Fibroblast of lung (primary cell): ENCODE measurements around the gene TMEM72. TPM values are rescaled to one million over a fixed set of nuclear protein-coding genes. Genes with fewer than 3 reads are reported as not detected.

ENCODE experiments used
- DNase-seq, 2 donors: peaks; one replicate each; pipeline versions ENCODE4 v3.0.0 to v3.0.0-alpha.2; 2010; ENCODE audit warnings: low read depth in 2 of 2
- H2AFZ ChIP-seq: 2 replicates; pipeline ENCODE4 v1.5.1; 2012; ENCODE audit warnings: low read length, control low read depth, inconsistent platforms
- H3K27ac ChIP-seq: 2 replicates; pipeline ENCODE4 v1.5.1; 2011; ENCODE audit warnings: low read length, control low read depth; ENCODE audit not compliant: insufficient read depth
- H3K27me3 ChIP-seq: 2 replicates; pipeline ENCODE4 v1.5.1; 2011; ENCODE audit warnings: mild to moderate bottlenecking, low read length; ENCODE audit not compliant: control insufficient read depth, insufficient read depth
- H3K36me3 ChIP-seq: 2 replicates; pipeline ENCODE4 v1.5.1; 2011; ENCODE audit warnings: low read length; ENCODE audit not compliant: control insufficient read depth, insufficient read depth
- H3K4me1 ChIP-seq: 2 replicates; pipeline ENCODE4 v1.5.1; 2011; ENCODE audit warnings: low read length; ENCODE audit not compliant: control insufficient read depth, insufficient read depth; ENCODE audit errors: extremely low read depth
- H3K4me2 ChIP-seq: 2 replicates; pipeline ENCODE4 v1.5.1; 2011; ENCODE audit warnings: low read length, control low read depth; ENCODE audit not compliant: insufficient read depth; ENCODE audit errors: extremely low read depth
- H3K4me3 ChIP-seq, 4 experiments: fragments of 200-600 bp in 1 of 4; sonication (generic) in 1 of 4; replicated peaks in 1 of 4; 2 replicates each; pipeline ENCODE4 v1.5.1; 2011 to 2016; ENCODE audit warnings: low read length in 4 of 4, low read depth in 3 of 4, mild to moderate bottlenecking in 3 of 4, control low read depth in 2 of 4, inconsistent platforms in 1 of 4, mixed read lengths in 1 of 4; ENCODE audit not compliant: insufficient read depth in 1 of 4; ENCODE audit errors: control extremely low read depth in 1 of 4
- H3K79me2 ChIP-seq: 2 replicates; pipeline ENCODE4 v1.5.1; 2012; ENCODE audit warnings: mild to moderate bottlenecking, low read length, inconsistent platforms; ENCODE audit not compliant: control insufficient read depth, insufficient read depth
- H3K9ac ChIP-seq: 2 replicates; pipeline ENCODE4 v1.5.1; 2011; ENCODE audit warnings: mild to moderate bottlenecking, low read length, control low read depth; ENCODE audit not compliant: insufficient read depth
- H3K9me3 ChIP-seq: 2 replicates; pipeline ENCODE4 v1.5.1; 2012; ENCODE audit warnings: low read depth, low read length; ENCODE audit not compliant: control insufficient read depth, insufficient read depth
- H4K20me1 ChIP-seq: 2 replicates; pipeline ENCODE4 v1.5.1; 2011; ENCODE audit warnings: low read length; ENCODE audit not compliant: control insufficient read depth, insufficient read depth; ENCODE audit errors: extremely low read depth
- CTCF ChIP-seq, 2 donors: IDR thresholded peaks in 1 of 2; conservative IDR thresholded peaks in 1 of 2; 1 replicate in 1 of 2; 2 replicates in 1 of 2; pipeline ENCODE4 v1.5.1; 2011 to 2012; ENCODE audit warnings: low read length in 2 of 2, control low read depth in 1 of 2, inconsistent platforms in 1 of 2, low read depth in 1 of 2, mild to moderate bottlenecking in 1 of 2
- EZH2 ChIP-seq: IDR thresholded peaks from 2 replicates; pipeline ENCODE4 v1.5.1; 2012; ENCODE audit warnings: low read length, control low read depth, mild to moderate bottlenecking; ENCODE audit errors: missing control alignments
- polyA plus RNA-seq, 2 donors: library from polyadenylated mRNA; depleted of rRNA in 1 of 2; stranded (reverse) in 1 of 2; unstranded in 1 of 2; fragments of >200 nt; gene quantifications; 2 replicates each; pipeline ENCODE4 v1.2.1, GENCODE V29; 2011 to 2012; ENCODE audit warnings: missing spikeins in 1 of 2
- total RNA-seq: library from RNA; depleted of rRNA; stranded (reverse); fragments of >200 nt; gene quantifications from 2 replicates; pipeline ENCODE4 v1.2.1, GENCODE V29; 2014

TMEM72 gene
- total and polyA plus RNA-seq, 2 donors (not counting 1 experiment from before 2014, with no cell fraction given): not detected

GRCh38 chr10:44885710-44886109 lies 25.4 kb upstream of the TMEM72 start:
- no peak for DNase-seq
- peaks cover 9% of the 10 kb centered on the region for H3K27me3 ChIP-seq

GRCh38 chr10:44886966-44887365 lies 24.2 kb upstream of the TMEM72 start:
- no peaks in the 10 kb centered on the region for H3K36me3 ChIP-seq
- DNase-seq: no peak
- H3K4me3 ChIP-seq: no peak overlapping the region
- peaks cover 5% of the 10 kb centered on the region for H3K27me3 ChIP-seq
- no peak overlapping the region for H3K4me2 ChIP-seq
- no peaks in the 10 kb centered on the region for H3K4me1 ChIP-seq
- H3K79me2 ChIP-seq: no peaks in the 10 kb centered on the region
- H3K9me3 ChIP-seq: no peaks in the 10 kb centered on the region
- no peak overlapping the region for H3K9ac ChIP-seq
- H4K20me1 ChIP-seq: no peaks in the 10 kb centered on the region
- no peak overlapping the region for H3K27ac ChIP-seq
- TF ChIP-seq EZH2 (no peak), CTCF (conservative IDR thresholded peaks at IDR 0.05 in 1 of 2, IDR thresholded peaks at IDR 0.05 in 1 of 2; ENCODE audit: low read depth in 1 of 2, low read length in 2 of 2) (no peak)
- H2AFZ ChIP-seq: no peak overlapping the region

More at GRCh38 chr10:44885710-44886109, 25.4 kb upstream of the TMEM72 start:
- no peaks in the 10 kb centered on the region for H3K36me3 ChIP-seq
- no peak overlapping the region for H3K4me3 ChIP-seq
- no peak for TF ChIP-seq CTCF (conservative IDR thresholded peaks at IDR 0.05 in 1 of 2, IDR thresholded peaks at IDR 0.05 in 1 of 2; ENCODE audit: low read depth in 1 of 2, low read length in 2 of 2)
- TF ChIP-seq EZH2: no peak
- H3K4me1 ChIP-seq: no peaks in the 10 kb centered on the region
- no peaks in the 10 kb centered on the region for H3K79me2 ChIP-seq
- no peak overlapping the region for H2AFZ ChIP-seq
- no peaks in the 10 kb centered on the region for H3K9me3 ChIP-seq
- H3K4me2 ChIP-seq: no peak overlapping the region
- H4K20me1 ChIP-seq: no peaks in the 10 kb centered on the region
- H3K9ac ChIP-seq: no peak overlapping the region
- H3K27ac ChIP-seq: no peak overlapping the region

- no peak overlapping the region for H3K4me2 ChIP-seq
- no peaks in the 10 kb centered on the region for H3K79me2 ChIP-seq
- H3K27me3 ChIP-seq: peaks cover 5% of the 10 kb centered on the region
- TF ChIP-seq CTCF (conservative IDR thresholded peaks at IDR 0.05 in 1 of 2, IDR thresholded peaks at IDR 0.05 in 1 of 2; ENCODE audit: low read depth in 1 of 2, low read length in 2 of 2) (no peak), EZH2 (no peak)
- no peak for DNase-seq
- no peaks in the 10 kb centered on the region for H3K9me3 ChIP-seq
- H3K36me3 ChIP-seq: no peaks in the 10 kb centered on the region
- no peaks in the 10 kb centered on the region for H4K20me1 ChIP-seq
- H2AFZ ChIP-seq: no peak overlapping the region
- H3K4me3 ChIP-seq: no peak overlapping the region
- H3K9ac ChIP-seq: no peak overlapping the region
- no peak overlapping the region for H3K27ac ChIP-seq
- H3K4me1 ChIP-seq: no peaks in the 10 kb centered on the region
Measured at GRCh38 chr10:44888886-44889285, 22.3 kb upstream of the TMEM72 start.
